Anterior cingulate cortex (tissue), 58 donors: ENCODE data around the gene RIOX2.
"Not testable (repeated sequence)": the region's sequence is repeated elsewhere in the genome, so short reads cannot be mapped to it uniquely, and the experiment has no call there.

Experiments
- DNase-seq, 58 donors: peaks; one replicate each; lab custom pipeline; 2025; lab: John Stamatoyannopoulos, UW

RIOX2 gene

GRCh38 chr3:97971679-97972567 is at the start of gene RIOX2:
RIOX2 (minus strand) TSS chr3:97972431; CDS start chr3:97967593, 4,838 bp downstream.
- DNase-seq = peak in 54 of 58 donors; percentile 32 to 82 (median 64)

- no peak for DNase-seq
These were observed 48.2 kb upstream of the RIOX2 start for GRCh38 chr3:98020412-98020811.

GRCh38 chr3:98018301-98018700 is 46.1 kb upstream of the RIOX2 start:
- DNase-seq = no peak

GRCh38 chr3:98014268-98014585 is 42.0 kb upstream of the RIOX2 start:
- no peak for DNase-seq

- no peak for DNase-seq
These were observed 41.4 kb upstream of the RIOX2 start for GRCh38 chr3:98013411-98014267.

GRCh38 chr3:98012979-98013378 is 40.7 kb upstream of the RIOX2 start:
- DNase-seq = no peak

GRCh38 chr3:98010883-98011449 is 38.7 kb upstream of the RIOX2 start:
- not testable (repeated sequence) for DNase-seq

- no peak for DNase-seq
These were observed 38.1 kb upstream of the RIOX2 start for GRCh38 chr3:98010194-98010882.

GRCh38 chr3:98008855-98009254 is 36.6 kb upstream of the RIOX2 start:
- DNase-seq = no peak

GRCh38 chr3:98005438-98005837 is 33.2 kb upstream of the RIOX2 start:
- DNase-seq = no peak

- no peak for DNase-seq
These were observed 32.5 kb upstream of the RIOX2 start for GRCh38 chr3:98004721-98005120.

- DNase-seq = no peak
These were observed 31.2 kb upstream of the RIOX2 start for GRCh38 chr3:98003306-98003969.

GRCh38 chr3:98002717-98003116 is 30.5 kb upstream of the RIOX2 start:
- DNase-seq = no peak

- no peak for DNase-seq
These were observed 27.8 kb upstream of the RIOX2 start for GRCh38 chr3:97999994-98000393.

GRCh38 chr3:97999103-97999502 is 26.9 kb upstream of the RIOX2 start:
- no peak for DNase-seq

- DNase-seq = no peak
These were observed 24.8 kb upstream of the RIOX2 start for GRCh38 chr3:97996988-97997387.

GRCh38 chr3:97994328-97994945 is 22.2 kb upstream of the RIOX2 start:
- DNase-seq = no peak

GRCh38 chr3:97993526-97993925 is 21.3 kb upstream of the RIOX2 start:
- no peak for DNase-seq

- DNase-seq = no peak
These were observed 20.4 kb upstream of the RIOX2 start for GRCh38 chr3:97992547-97993173.
